DOHH2 (cell line): ENCODE measurements around the gene FBXO42.
A peak's percentile ranks its signal among the peaks of the same experiment; 100 is the strongest.

ENCODE experiments used
- H3F3A ChIP-seq: fragments of 200-600 bp; sonication (generic), shearing (Covaris generic); 2 replicates; pipeline ENCODE4 v1.6.0; 2016; ENCODE audit warnings: antibody characterized with exemption, mild to moderate bottlenecking; ENCODE audit not compliant: control insufficient read depth, insufficient read depth
- H3K27ac ChIP-seq: fragments of 200-600 bp; sonication (generic); 2 replicates; pipeline ENCODE4 v1.5.1; 2014; ENCODE audit warnings: low read depth, mild to moderate bottlenecking, low read length, moderate library complexity
- H3K27me3 ChIP-seq: fragments of 200-600 bp; sonication (generic); 2 replicates; pipeline ENCODE4 v1.6.1; 2014; ENCODE audit warnings: mild to moderate bottlenecking, low read length, mixed read lengths; ENCODE audit not compliant: control insufficient read depth
- H3K36me3 ChIP-seq: fragments of 200-600 bp; sonication (generic); 2 replicates; pipeline ENCODE4 v1.6.1; 2014; ENCODE audit warnings: mild to moderate bottlenecking, low read length, moderate library complexity, mixed read lengths; ENCODE audit not compliant: control insufficient read depth
- H3K4me1 ChIP-seq: fragments of 200-600 bp; sonication (generic); 2 replicates; pipeline ENCODE4 v1.6.1; 2014; ENCODE audit warnings: mild to moderate bottlenecking, low read length, mixed read lengths; ENCODE audit not compliant: control insufficient read depth
- H3K4me2 ChIP-seq: fragments of 200-600 bp; sonication (generic); 2 replicates; pipeline ENCODE4 v1.6.0; 2014; ENCODE audit warnings: mild to moderate bottlenecking, low read length, moderate library complexity
- H3K4me3 ChIP-seq: fragments of 200-600 bp; sonication (generic); 2 replicates; pipeline ENCODE4 v1.5.1; 2014; ENCODE audit warnings: mild to moderate bottlenecking, low read length, mixed read lengths
- H3K79me2 ChIP-seq: fragments of 200-600 bp; sonication (generic); 2 replicates; pipeline ENCODE4 v1.6.1; 2014; ENCODE audit warnings: mild to moderate bottlenecking, low read length, mixed read lengths; ENCODE audit not compliant: control insufficient read depth
- H3K9me2 ChIP-seq: fragments of 200-600 bp; sonication (generic); replicated peaks from 2 replicates; pipeline ENCODE4 v1.6.1; 2014; ENCODE audit warnings: mild to moderate bottlenecking, low read length, mixed read lengths; ENCODE audit not compliant: control insufficient read depth
- H3K9me3 ChIP-seq: fragments of 200-600 bp; sonication (generic); 2 replicates; pipeline ENCODE4 v1.6.1; 2014; ENCODE audit warnings: antibody characterized with exemption, low read length, mixed read lengths; ENCODE audit not compliant: control insufficient read depth, insufficient read depth
- H4K20me1 ChIP-seq: fragments of 200-600 bp; sonication (generic); 2 replicates; pipeline ENCODE4 v1.6.0; 2014; ENCODE audit warnings: low read depth, mild to moderate bottlenecking, antibody characterized with exemption, low read length, moderate library complexity; ENCODE audit not compliant: control insufficient read depth, insufficient read depth
- CTCF ChIP-seq: fragments of 200-600 bp; sonication (generic); IDR thresholded peaks from one replicate; pipeline ENCODE4 v1.5.1; 2014; ENCODE audit warnings: antibody characterized with exemption, mild to moderate bottlenecking, low read depth, low read length; ENCODE audit not compliant: poor library complexity, severe bottlenecking
- EZH2phosphoT487 ChIP-seq: fragments of 200-600 bp; sonication (generic); IDR thresholded peaks from 2 replicates; pipeline ENCODE4 v1.6.1; 2017; ENCODE audit warnings: borderline replicate concordance, mild to moderate bottlenecking, antibody characterized with exemption, low read length, moderate library complexity, mixed read lengths

Gene FBXO42

GRCh38 chr1:16244650-16245285 is 107.5 kb downstream of the FBXO42 start:
- Histone ChIP-seq H3K27me3 (no peaks in the 10 kb centered on the region), H3K4me2 (no peak overlapping the region), H3K9me3 (no peaks in the 10 kb centered on the region), H3K79me2 (no peaks in the 10 kb centered on the region), H3K4me1 (peaks cover 15% of the 10 kb centered on the region), H3K36me3 (peaks cover 19% of the 10 kb centered on the region), H3F3A (peaks cover 5% of the 10 kb centered on the region; the same call in 1 of the 2 replicates), H3K9me2 (no peaks in the 10 kb centered on the region), H3K27ac (no peak overlapping the region), H4K20me1 (no peaks in the 10 kb centered on the region), H3K4me3 (no peak overlapping the region)
- TF ChIP-seq EZH2phosphoT487 (no peak), CTCF (no peak)

- Histone ChIP-seq H3K27ac (no peak overlapping the region), H3K79me2 (no peaks in the 10 kb centered on the region), H3K9me3 (no peaks in the 10 kb centered on the region), H4K20me1 (no peaks in the 10 kb centered on the region), H3K27me3 (no peaks in the 10 kb centered on the region), H3K4me2 (no peak overlapping the region), H3K9me2 (no peaks in the 10 kb centered on the region), H3K4me1 (peaks cover 9% of the 10 kb centered on the region), H3K36me3 (peaks cover 14% of the 10 kb centered on the region), H3F3A (no peaks in the 10 kb centered on the region), H3K4me3 (no peak overlapping the region)
- TF ChIP-seq CTCF (peak; percentile 85), EZH2phosphoT487 (no peak)
Observed at GRCh38 chr1:16243936-16244649, 108.2 kb downstream of the FBXO42 start.

- TF ChIP-seq EZH2phosphoT487: no peak
- TF ChIP-seq CTCF: no peak
- no peak overlapping the region for H3K4me2 ChIP-seq
Observed at GRCh38 chr1:16243215-16243610, 109.1 kb downstream of the FBXO42 start.

More at GRCh38 chr1:16243215-16243610, 109.1 kb downstream of the FBXO42 start:
- Histone ChIP-seq H3K27ac (no peak overlapping the region), H3K4me1 (peaks cover 3% of the 10 kb centered on the region), H3K79me2 (no peaks in the 10 kb centered on the region), H3K27me3 (no peaks in the 10 kb centered on the region), H3K36me3 (peaks cover 13% of the 10 kb centered on the region), H3K9me2 (no peaks in the 10 kb centered on the region), H3K9me3 (no peaks in the 10 kb centered on the region), H4K20me1 (no peaks in the 10 kb centered on the region), H3F3A (no peaks in the 10 kb centered on the region), H3K4me3 (no peak overlapping the region)
